Measurements from ENCODE around the gene LIM2. TPM values are rescaled to one million over a fixed set of nuclear protein-coding genes. Genes with fewer than 3 reads are reported as not detected.

Gene LIM2
- total and polyA plus RNA-seq, 5 donors, result not detected

DNA sequence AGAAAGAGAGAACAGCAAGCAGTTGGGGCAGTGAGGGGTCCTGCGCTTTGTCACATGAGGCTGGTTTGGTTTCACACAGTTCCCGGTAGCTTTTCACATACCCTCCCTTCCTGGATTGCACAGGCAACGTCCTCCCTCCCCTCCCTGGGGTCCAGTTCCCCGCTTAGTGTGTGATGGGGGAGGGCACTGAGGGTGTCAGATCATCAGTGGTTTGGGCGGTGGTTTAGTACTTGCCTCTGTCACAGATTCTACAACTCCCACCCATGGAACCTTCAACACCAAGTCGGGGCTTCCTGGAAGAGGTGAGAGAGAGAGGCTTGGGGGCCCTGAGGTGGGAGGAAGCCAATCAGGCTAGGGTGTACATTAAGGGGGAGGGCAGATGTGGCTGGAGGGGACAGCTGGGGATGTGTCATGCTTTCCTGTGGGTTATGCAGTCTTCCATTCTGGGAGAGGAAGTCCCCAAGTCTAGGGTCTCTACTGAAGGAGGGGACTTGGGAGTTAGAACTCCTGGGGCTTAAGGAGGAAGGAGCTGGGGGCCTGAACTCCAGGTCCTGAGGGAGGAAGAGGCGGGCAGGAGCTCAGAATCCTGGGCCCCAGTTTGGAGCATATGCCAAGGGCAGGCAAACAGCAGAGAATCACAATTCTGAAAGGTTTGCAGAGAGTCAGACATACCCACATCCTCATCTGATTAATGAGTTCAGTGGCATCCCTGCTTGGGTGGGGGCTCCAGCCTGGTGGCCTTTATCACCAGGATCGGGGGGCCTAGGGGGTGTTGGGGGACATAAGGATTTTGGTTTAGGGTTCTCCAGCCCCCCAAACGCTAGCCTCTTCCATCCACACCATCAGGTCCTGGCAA, 14.9 kb downstream of the LIM2 start, which contains the start of gene NKG7:
Gene NKG7 (minus strand): TSS at position 6 of the 856 bp plus-strand sequence. CDS start 119 bp downstream, outside the sequence.
- DNase-seq (peak in 1 of 3 donors; percentile 25), ATAC-seq (no peak)
- no peaks in the 10 kb centered on the region for H3K4me1 ChIP-seq (ENCODE audit: control insufficient read depth, insufficient read depth, low read length)
- no peaks in the 10 kb centered on the region for H3K9me3 ChIP-seq (ENCODE audit: control insufficient read depth, low read length)
- no peak within 1 kb of the TSS for H3K27ac ChIP-seq (ENCODE audit: low read length)
- 42% methylated on average over 9 of the region's 9 CpGs for WGBS
- H3K27me3 ChIP-seq (ENCODE audit: control insufficient read depth, insufficient read depth), result no peaks in the 10 kb centered on the region
- intact Hi-C loops (cut with DNase I), result no loop called here
- H3K4me3 ChIP-seq (ENCODE audit: low read length), result no peak within 1 kb of the TSS

GRCh38 chr19:51372021-51372648, 15.6 kb downstream of the LIM2 start:
- ATAC-seq, result no peak
- Histone ChIP-seq H3K27ac (ENCODE audit: low read length) (no peak overlapping the region), H3K4me1 (ENCODE audit: control insufficient read depth, insufficient read depth, low read length) (no peaks in the 10 kb centered on the region), H3K9me3 (ENCODE audit: control insufficient read depth, low read length) (no peaks in the 10 kb centered on the region), H3K27me3 (ENCODE audit: control insufficient read depth, insufficient read depth) (no peaks in the 10 kb centered on the region), H3K4me3 (ENCODE audit: low read length) (no peak overlapping the region)
- DNase-seq, result peak in 1 of 3 donors; percentile 57
- intact Hi-C loops (cut with DNase I), result no loop called here
- 80% methylated on average over 18 of the region's 18 CpGs for WGBS

DNA sequence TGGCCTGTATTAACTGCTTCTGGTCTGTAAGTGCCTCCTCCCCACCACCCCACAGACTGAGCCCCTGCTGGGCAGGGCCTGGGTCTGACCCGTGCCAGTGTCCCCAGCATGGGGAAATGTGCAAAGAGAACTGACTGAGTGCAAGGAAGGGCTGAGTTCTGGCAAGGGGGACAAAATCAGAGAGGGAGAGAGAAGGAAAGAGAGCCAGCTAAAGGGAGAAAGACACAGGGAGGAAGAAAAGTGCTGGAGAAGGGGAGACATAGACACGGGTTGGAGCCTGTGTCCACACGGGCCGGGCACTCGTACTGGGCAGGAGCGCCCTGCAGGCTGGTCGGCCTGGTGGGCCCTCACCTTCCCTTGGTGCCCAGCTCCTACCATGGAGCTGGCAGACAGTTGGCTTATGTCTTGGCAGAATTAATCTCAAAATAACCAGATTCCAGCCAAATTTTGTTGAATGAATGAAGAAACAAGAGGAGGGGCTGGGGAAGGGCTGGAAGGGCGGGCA, 16.5 kb downstream of the LIM2 start:
- H3K27ac ChIP-seq (ENCODE audit: low read length), result no peak overlapping the region
- H3K4me3 ChIP-seq (ENCODE audit: low read length), result no peak overlapping the region
- no peaks in the 10 kb centered on the region for H3K9me3 ChIP-seq (ENCODE audit: control insufficient read depth, low read length)
- 73% methylated on average over 8 of the region's 8 CpGs for WGBS
- intact Hi-C loops (cut with DNase I), result no loop called here
- ATAC-seq, result no peak
- no peaks in the 10 kb centered on the region for H3K4me1 ChIP-seq (ENCODE audit: control insufficient read depth, insufficient read depth, low read length)
- DNase-seq, result no peak
- no peaks in the 10 kb centered on the region for H3K27me3 ChIP-seq (ENCODE audit: control insufficient read depth, insufficient read depth)

DNA sequence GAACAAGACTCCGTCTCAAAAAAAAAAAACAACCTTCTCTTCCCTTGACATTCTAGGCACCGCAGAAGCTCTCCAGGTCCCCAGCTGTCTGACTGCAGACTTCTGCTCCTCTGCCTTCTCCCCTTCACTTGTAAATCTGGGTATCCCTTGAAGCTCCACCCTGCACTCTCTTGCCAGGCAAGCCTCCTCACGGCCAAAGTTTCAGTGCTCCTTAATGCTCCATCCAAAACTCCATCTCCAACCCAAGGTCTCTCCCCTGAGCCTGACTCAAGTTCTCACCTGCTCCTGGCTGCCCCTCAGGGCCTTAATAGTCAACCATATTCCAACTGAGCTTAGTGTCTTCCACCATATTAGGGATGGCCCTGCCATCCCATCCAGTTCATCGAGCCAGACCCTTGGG, 17.5 kb downstream of the LIM2 start:
- Histone ChIP-seq H3K9me3 (ENCODE audit: control insufficient read depth, low read length) (no peaks in the 10 kb centered on the region), H3K27ac (ENCODE audit: low read length) (no peak overlapping the region), H3K4me1 (ENCODE audit: control insufficient read depth, insufficient read depth, low read length) (peaks cover 1% of the 10 kb centered on the region), H3K4me3 (ENCODE audit: low read length) (no peak overlapping the region), H3K27me3 (ENCODE audit: control insufficient read depth, insufficient read depth) (no peaks in the 10 kb centered on the region)
- DNase-seq (no peak), ATAC-seq (no peak)
- WGBS, result 73% methylated on average over 4 of the region's 4 CpGs
- intact Hi-C loops (cut with DNase I), result no loop called here

DNA sequence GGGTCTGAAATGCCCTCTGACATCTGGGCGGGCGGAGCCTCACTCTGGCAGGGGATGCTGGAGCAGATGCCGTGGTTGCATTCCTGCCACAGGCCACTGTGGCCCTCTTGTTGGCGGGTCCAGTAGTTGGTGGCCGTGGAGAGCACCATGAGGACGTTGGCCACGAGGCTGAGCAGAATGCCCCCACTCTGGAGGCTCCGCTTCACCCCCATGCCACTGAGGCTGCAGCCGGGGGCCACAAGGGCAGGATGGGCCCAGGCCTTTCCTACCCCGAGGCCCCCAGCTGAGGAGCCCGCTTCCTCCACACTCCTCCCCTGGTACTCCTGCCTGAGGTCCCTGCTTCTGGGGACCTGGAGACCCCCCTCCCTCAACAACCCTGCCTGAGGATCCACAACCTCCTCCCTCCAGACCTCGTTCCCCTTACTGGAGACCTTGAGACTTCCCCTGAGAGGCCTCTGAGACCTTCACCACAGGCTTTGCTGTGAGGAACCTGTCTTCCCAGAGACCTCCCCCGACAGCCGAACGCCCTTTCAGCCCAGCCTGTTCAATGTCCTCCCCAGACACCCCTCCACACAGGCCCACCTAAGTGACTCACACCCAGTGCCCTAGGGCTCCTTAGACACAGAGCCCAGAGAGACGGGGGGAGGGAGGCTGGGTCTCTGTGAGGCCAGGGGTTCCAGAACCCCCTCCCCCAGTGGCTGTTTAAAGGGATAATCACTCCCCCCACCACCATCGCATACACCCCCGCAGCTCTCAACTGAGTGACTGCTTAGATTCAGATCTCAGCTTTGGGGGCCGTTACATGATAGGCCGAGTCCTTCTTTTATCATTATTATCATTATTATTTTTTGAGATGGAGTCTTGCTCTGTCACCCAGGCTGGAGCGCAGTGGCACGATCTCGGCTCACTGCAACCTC, 19.1 kb downstream of the LIM2 start, which contains the start of gene CLDND2:
Gene CLDND2 (minus strand): TSS at position 638 of the 917 bp plus-strand sequence. CDS start 426 bp downstream, at position 212.
- H3K4me3 ChIP-seq (ENCODE audit: low read length), result peak within 1 kb of the TSS; percentile 37
- 62% methylated on average over 23 of the region's 23 CpGs for WGBS
- DNase-seq, result peak in 1 of 3 donors; percentile 56
- intact Hi-C loops (cut with DNase I), result no loop called here
- no peaks in the 10 kb centered on the region for H3K27me3 ChIP-seq (ENCODE audit: control insufficient read depth, insufficient read depth)
- peak within 1 kb of the TSS; percentile 61 for H3K27ac ChIP-seq (ENCODE audit: low read length)
- no peak for ATAC-seq
- H3K9me3 ChIP-seq (ENCODE audit: control insufficient read depth, low read length), result no peaks in the 10 kb centered on the region
- peaks cover 6% of the 10 kb centered on the region for H3K4me1 ChIP-seq (ENCODE audit: control insufficient read depth, insufficient read depth, low read length)

GRCh38 chr19:51367565-51368365, 20.0 kb downstream of the LIM2 start:
- Histone ChIP-seq H3K9me3 (ENCODE audit: control insufficient read depth, low read length) (no peaks in the 10 kb centered on the region), H3K4me3 (ENCODE audit: low read length) (peak overlapping the region; percentile 78), H3K27me3 (ENCODE audit: control insufficient read depth, insufficient read depth) (no peaks in the 10 kb centered on the region), H3K4me1 (ENCODE audit: control insufficient read depth, insufficient read depth, low read length) (peaks cover 10% of the 10 kb centered on the region), H3K27ac (ENCODE audit: low read length) (peak overlapping the region; percentile 61)
- intact Hi-C loops (cut with DNase I), result no loop called here
- WGBS, result 2% methylated on average over 64 of the region's 64 CpGs
- DNase-seq (peak; percentile 99 to 100 (median 100)), ATAC-seq (peak; percentile 93 to 95)

GRCh38 chr19:51367255-51367564, 20.6 kb downstream of the LIM2 start:
- ATAC-seq (no peak), DNase-seq (peak in 2 of 3 donors; percentile 52 to 75)
- Histone ChIP-seq H3K27ac (ENCODE audit: low read length) (peak overlapping the region; percentile 97), H3K4me3 (ENCODE audit: low read length) (peak overlapping the region; percentile 78), H3K9me3 (ENCODE audit: control insufficient read depth, low read length) (no peaks in the 10 kb centered on the region), H3K4me1 (ENCODE audit: control insufficient read depth, insufficient read depth, low read length) (peaks cover 10% of the 10 kb centered on the region), H3K27me3 (ENCODE audit: control insufficient read depth, insufficient read depth) (no peaks in the 10 kb centered on the region)
- WGBS, result under 1% methylated on average over 15 of the region's 15 CpGs
- intact Hi-C loops (cut with DNase I), result no loop called here

DNA sequence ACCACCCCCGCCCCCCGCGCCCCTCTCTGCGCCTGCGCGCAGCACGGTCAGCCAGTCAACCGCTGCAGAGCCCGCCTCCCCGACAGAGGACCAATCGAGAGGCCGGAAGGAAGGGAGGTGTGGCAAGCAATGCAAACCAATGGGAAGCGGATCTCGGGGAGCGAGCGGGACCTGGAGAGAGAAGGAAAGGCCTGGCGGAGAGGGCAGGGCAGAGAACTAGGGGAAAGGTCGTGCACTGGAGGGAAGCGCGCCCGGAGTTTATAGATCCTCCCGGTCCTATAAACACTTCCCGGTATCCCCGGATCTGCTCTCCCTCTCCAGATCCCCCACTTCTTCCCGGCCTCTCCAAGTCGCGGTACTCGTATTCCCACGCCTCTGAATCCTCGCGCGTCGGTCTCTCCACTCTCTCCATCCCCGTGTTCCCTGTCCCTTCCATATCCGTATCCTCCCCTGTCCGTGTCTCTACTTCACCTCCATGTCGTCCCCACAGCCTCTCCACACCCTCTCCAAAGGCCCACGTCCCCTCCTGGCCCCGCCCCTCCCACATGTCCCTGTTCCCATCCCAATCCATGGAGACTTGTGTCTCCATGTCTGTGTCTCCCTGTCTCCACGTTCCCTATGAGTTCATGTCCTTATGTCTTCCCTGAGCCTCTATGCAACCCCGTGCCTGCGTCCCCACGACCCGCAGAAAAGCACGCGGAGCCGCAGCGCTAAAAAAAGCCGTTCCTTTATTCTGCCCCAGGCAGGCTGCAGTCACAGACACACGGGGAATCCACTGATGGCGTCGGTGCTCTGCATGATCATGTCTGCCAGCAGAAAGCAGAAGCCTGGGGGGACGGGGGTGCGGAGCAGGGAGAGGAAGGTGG, 21.2 kb downstream of the LIM2 start:
- Histone ChIP-seq H3K4me3 (ENCODE audit: low read length) (peak overlapping the region; percentile 78), H3K27ac (ENCODE audit: low read length) (peak overlapping the region; percentile 97), H3K9me3 (ENCODE audit: control insufficient read depth, low read length) (no peaks in the 10 kb centered on the region), H3K4me1 (ENCODE audit: control insufficient read depth, insufficient read depth, low read length) (peaks cover 10% of the 10 kb centered on the region), H3K27me3 (ENCODE audit: control insufficient read depth, insufficient read depth) (no peaks in the 10 kb centered on the region)
- peak; percentile 85 to 88 for ATAC-seq
- peak; percentile 99 for DNase-seq
- under 1% methylated on average over 54 of the region's 54 CpGs for WGBS
- intact Hi-C loops (cut with DNase I), result loop anchor here in 1 of 4 donors (1.0 kb wide), 1 partner anchor 27 kb away; no protein-coding TSS in a partner anchor

GRCh38 chr19:51365965-51366388, 21.8 kb downstream of the LIM2 start, which contains the start of gene ETFB:
Gene ETFB, minus strand, starts transcription at chr19:51366388. Its CDS starts 62 bp downstream, at chr19:51366326.
- Histone ChIP-seq H3K9me3 (ENCODE audit: control insufficient read depth, low read length) (no peaks in the 10 kb centered on the region), H3K4me3 (ENCODE audit: low read length) (peak within 1 kb of the TSS; percentile 78), H3K4me1 (ENCODE audit: control insufficient read depth, insufficient read depth, low read length) (peaks cover 10% of the 10 kb centered on the region), H3K27me3 (ENCODE audit: control insufficient read depth, insufficient read depth) (no peaks in the 10 kb centered on the region), H3K27ac (ENCODE audit: low read length) (peak within 1 kb of the TSS; percentile 97)
- intact Hi-C loops (cut with DNase I), result loop anchor here in 1 of 4 donors (1.0 kb wide), 1 partner anchor 27 kb away; no protein-coding TSS in a partner anchor
- DNase-seq (no peak), ATAC-seq (no peak)
- WGBS, result under 1% methylated on average over 27 of the region's 27 CpGs

Measured in right cardiac atrium (tissue), 5 donors.